ENCODE measurements around the gene DUSP9.

Gene DUSP9

GRCh38 chrX:153621949-153622598 lies 24.9 kb upstream of the DUSP9 start:
- DNase-seq, result no peak

- no peak for DNase-seq
Measured at GRCh38 chrX:153622661-153623309, 24.2 kb upstream of the DUSP9 start.

GRCh38 chrX:153623310-153624029 lies 23.5 kb upstream of the DUSP9 start:
- no peak for DNase-seq

- no peak for DNase-seq
Measured at GRCh38 chrX:153624196-153625091, 22.6 kb upstream of the DUSP9 start.

- DNase-seq, result no peak
Measured at GRCh38 chrX:153625271-153626024, 21.6 kb upstream of the DUSP9 start.

- no peak for DNase-seq
Measured at GRCh38 chrX:153626025-153626633, 20.9 kb upstream of the DUSP9 start.

GRCh38 chrX:153626863-153627674 lies 19.9 kb upstream of the DUSP9 start:
- DNase-seq, result no peak

GRCh38 chrX:153627675-153628111 lies 19.3 kb upstream of the DUSP9 start:
- no peak for DNase-seq

- no peak for DNase-seq
Measured at GRCh38 chrX:153628129-153628528, 18.9 kb upstream of the DUSP9 start.

GRCh38 chrX:153628665-153629064 lies 18.3 kb upstream of the DUSP9 start:
- DNase-seq, result no peak

- no peak for DNase-seq
Measured at GRCh38 chrX:153631346-153631745, 15.7 kb upstream of the DUSP9 start.

- DNase-seq, result no peak
Measured at GRCh38 chrX:153631907-153632594, 15.0 kb upstream of the DUSP9 start.

- DNase-seq, result no peak
Measured at GRCh38 chrX:153632595-153632946, 14.4 kb upstream of the DUSP9 start.

- no peak for DNase-seq
Measured at GRCh38 chrX:153633048-153633447, 14.0 kb upstream of the DUSP9 start.

- no peak for DNase-seq
Measured at GRCh38 chrX:153633607-153634180, 13.3 kb upstream of the DUSP9 start.

- no peak for DNase-seq
Measured at GRCh38 chrX:153634236-153634635, 12.8 kb upstream of the DUSP9 start.

GRCh38 chrX:153634832-153635231 lies 12.2 kb upstream of the DUSP9 start:
- DNase-seq, result no peak

- no peak for DNase-seq
Measured at GRCh38 chrX:153635388-153635787, 11.6 kb upstream of the DUSP9 start.

- DNase-seq, result no peak
Measured at GRCh38 chrX:153635788-153636668, 11.0 kb upstream of the DUSP9 start.
